Activated B cell treated with CpG ODN at 0.5 μM for 24 hours (primary cell): ENCODE data around the gene NRG3. TPM values are rescaled to one million over a fixed set of nuclear protein-coding genes. Genes with fewer than 3 reads are reported as not detected.

Experiments
- ATAC-seq: fragments of 200-7000 bp; cut with Tn5 transposase; one replicate; pipeline ENCODE4 v1.10.0; 2021; ENCODE audit warnings: low read depth, mild to moderate bottlenecking, moderate library complexity
- CTCF ChIA-PET: fragments of 350-600 bp; sonication (Branson Sonifier 250); formaldehyde crosslinking; loops from one replicate; lab custom pipeline; 2021; ENCODE audit warnings: antibody characterized with exemption; lab: Charles Lee
- POLR2A ChIA-PET: fragments of 350-600 bp; sonication (Branson Sonifier 250); formaldehyde crosslinking; loops from one replicate; lab custom pipeline; 2021; ENCODE audit warnings: antibody characterized with exemption; lab: Charles Lee
- DNase-seq: peaks from one replicate; pipeline ENCODE4 v3.0.0; 2022
- H3K27ac Mint-ChIP-seq: one replicate; pipeline ENCODE4 v1.8.0; 2020; ENCODE audit warnings: mixed read lengths
- H3K27me3 Mint-ChIP-seq: one replicate; pipeline ENCODE4 v1.8.0; 2021; ENCODE audit warnings: mixed read lengths
- H3K36me3 Mint-ChIP-seq: one replicate; pipeline ENCODE4 v1.8.0; 2021; ENCODE audit warnings: low read depth, mixed read lengths
- H3K4me1 Mint-ChIP-seq: one replicate; pipeline ENCODE4 v1.8.0; 2021; ENCODE audit warnings: mixed read lengths
- H3K4me3 Mint-ChIP-seq: one replicate; pipeline ENCODE4 v1.8.0; 2020; ENCODE audit warnings: mild to moderate bottlenecking, mixed read lengths
- H3K9me3 Mint-ChIP-seq: one replicate; pipeline ENCODE4 v1.8.0; 2020; ENCODE audit warnings: mixed read lengths
- CTCF ChIP-seq: fragments of 200-600 bp; IDR thresholded peaks from one replicate; pipeline ENCODE4 v1.8.0; 2022; ENCODE audit warnings: antibody characterized with exemption, mild to moderate bottlenecking
- intact Hi-C: fragments of 100-400 bp; cut with micrococcal nuclease; formaldehyde crosslinking; loops from one replicate; pipeline ENCODE4 v1.15.1; 2024
- total RNA-seq: library from RNA; stranded (reverse); gene quantifications from 2 replicates; pipeline ENCODE4 v1.2.3, GENCODE V29; 2022

The NRG3 gene
- total RNA-seq, 1 donor from 2014 or later = not detected

GRCh38 chr10:82252081-82252480, 377.1 kb downstream of the NRG3 start:
- H3K9me3 Mint-ChIP-seq = peaks cover 4% of the 10 kb centered on the region
- TF ChIP-seq CTCF = no peak
- H3K27ac Mint-ChIP-seq = no peak overlapping the region
- H3K36me3 Mint-ChIP-seq = no peaks in the 10 kb centered on the region
- ChIA-PET POLR2A (no interaction called here), CTCF (no interaction called here)
- intact Hi-C loops = no loop called here
- H3K27me3 Mint-ChIP-seq = no peaks in the 10 kb centered on the region
- no peak overlapping the region for H3K4me3 Mint-ChIP-seq
- no peak for DNase-seq
- no peak for ATAC-seq
- no peaks in the 10 kb centered on the region for H3K4me1 Mint-ChIP-seq

GRCh38 chr10:82254237-82254636, 379.2 kb downstream of the NRG3 start:
- intact Hi-C loops = no loop called here
- Mint-ChIP-seq H3K9me3 (peaks cover 4% of the 10 kb centered on the region), H3K27ac (no peak overlapping the region), H3K4me1 (no peaks in the 10 kb centered on the region), H3K36me3 (no peaks in the 10 kb centered on the region), H3K27me3 (no peaks in the 10 kb centered on the region), H3K4me3 (no peak overlapping the region)
- TF ChIP-seq CTCF = no peak
- no peak for DNase-seq
- POLR2A ChIA-PET = no interaction called here
- no peak for ATAC-seq
- CTCF ChIA-PET = no interaction called here

- Mint-ChIP-seq H3K9me3 (peaks cover 7% of the 10 kb centered on the region), H3K36me3 (no peaks in the 10 kb centered on the region), H3K4me3 (no peak overlapping the region), H3K27me3 (no peaks in the 10 kb centered on the region), H3K27ac (no peak overlapping the region), H3K4me1 (no peaks in the 10 kb centered on the region)
- no peak for DNase-seq
- TF ChIP-seq CTCF = no peak
- intact Hi-C loops = no loop called here
- no peak for ATAC-seq
- POLR2A ChIA-PET = no interaction called here
- CTCF ChIA-PET = no interaction called here
Observed at GRCh38 chr10:82256275-82256674, 381.3 kb downstream of the NRG3 start.

- H3K36me3 Mint-ChIP-seq = no peaks in the 10 kb centered on the region
- peaks cover 3% of the 10 kb centered on the region for H3K9me3 Mint-ChIP-seq
- intact Hi-C loops = no loop called here
- no peaks in the 10 kb centered on the region for H3K4me1 Mint-ChIP-seq
- H3K27ac Mint-ChIP-seq = no peak overlapping the region
- no peaks in the 10 kb centered on the region for H3K27me3 Mint-ChIP-seq
- ChIA-PET POLR2A (no interaction called here), CTCF (no interaction called here)
- TF ChIP-seq CTCF = no peak
- H3K4me3 Mint-ChIP-seq = no peak overlapping the region
- no peak for ATAC-seq
- DNase-seq = no peak
Observed at GRCh38 chr10:82266438-82266837, 391.4 kb downstream of the NRG3 start.

- DNase-seq (no peak), ATAC-seq (no peak)
- intact Hi-C loops = no loop called here
- Mint-ChIP-seq H3K27ac (no peak overlapping the region), H3K27me3 (no peaks in the 10 kb centered on the region), H3K36me3 (no peaks in the 10 kb centered on the region), H3K4me1 (no peaks in the 10 kb centered on the region), H3K9me3 (peaks cover 3% of the 10 kb centered on the region), H3K4me3 (no peak overlapping the region)
- CTCF ChIA-PET = no interaction called here
- TF ChIP-seq CTCF = no peak
- POLR2A ChIA-PET = no interaction called here
Observed at GRCh38 chr10:82267014-82267413, 392.0 kb downstream of the NRG3 start.
